Uterus (tissue), 4 donors: ENCODE measurements around the gene ZNF285. TPM values are rescaled to one million over a fixed set of nuclear protein-coding genes. Genes with fewer than 3 reads are reported as not detected.
"Not testable (repeated sequence)": the region's sequence is repeated elsewhere in the genome, so short reads cannot be mapped to it uniquely, and the experiment has no call there.

Source experiments
- DNase-seq, 2 donors: peaks; one replicate each; pipeline ENCODE4 v3.0.0-alpha.2; 2019 to 2020
- H3K27ac ChIP-seq, 2 donors: fragments of 200-600 bp; sonication (generic); 1 replicate in 1 of 2; 2 replicates in 1 of 2; pipeline ENCODE4 v1.5.1; 2016 to 2018
- H3K27me3 ChIP-seq, 2 donors: fragments of 200-600 bp; sonication (generic); one replicate each; pipeline ENCODE4 v1.5.1; 2018 to 2019; ENCODE audit warnings: control low read depth in 1 of 2
- H3K36me3 ChIP-seq, 2 donors: fragments of 200-600 bp; sonication (generic); one replicate each; pipeline ENCODE4 v1.5.1; 2019; ENCODE audit warnings: control low read depth in 1 of 2
- H3K4me1 ChIP-seq, 2 donors: fragments of 200-600 bp; sonication (generic); one replicate each; pipeline ENCODE4 v1.5.1; 2018 to 2019; ENCODE audit warnings: control low read depth in 1 of 2
- H3K4me3 ChIP-seq, 2 donors: fragments of 200-600 bp; sonication (generic); 1 replicate in 1 of 2; 2 replicates in 1 of 2; pipeline ENCODE4 v1.5.1; 2018 to 2019; ENCODE audit warnings: mild to moderate bottlenecking in 1 of 2
- H3K9me3 ChIP-seq, 2 donors: fragments of 200-600 bp; sonication (generic); one replicate each; pipeline ENCODE4 v1.5.1; 2019; ENCODE audit warnings: control low read depth in 1 of 2
- CTCF ChIP-seq, 4 experiments: fragments of 200-600 bp in 2 of 4; fragments of 450-650 bp in 2 of 4; sonication (generic) in 2 of 4; IDR thresholded peaks; one replicate each; pipeline ENCODE4 v1.5.1; 2016 to 2019; ENCODE audit warnings: antibody characterized with exemption in 4 of 4, mild to moderate bottlenecking in 2 of 4, moderate library complexity in 1 of 4
- POLR2A ChIP-seq, 2 donors: fragments of 450-650 bp; IDR thresholded peaks; one replicate each; pipeline ENCODE4 v1.6.1; 2016; ENCODE audit warnings: antibody characterized with exemption in 2 of 2, mild to moderate bottlenecking in 1 of 2, moderate library complexity in 1 of 2
- intact Hi-C: fragments of 100-400 bp; cut with DNase I; formaldehyde crosslinking; loops from one replicate; pipeline ENCODE4 v1.15.1; 2023; ENCODE audit warnings: low total_unique reads
- total RNA-seq, 4 donors: library from RNA; depleted of rRNA in 3 of 4; stranded (reverse); fragments of >200 nt in 3 of 4; gene quantifications; one replicate each; pipeline versions ENCODE4 v1.1.0 to v1.2.4, GENCODE V29; 2014 to 2023
- donor health status: DM: yes; HTN: yes; CAD: no.

The ZNF285 gene
- total RNA-seq, 4 donors from 2014 or later, result 0.29 to 25.9 (median 9.2) TPM

- TF ChIP-seq POLR2A (IDR thresholded peaks at IDR 0.05) (no peak), CTCF (IDR thresholded peaks at IDR 0.05) (no peak)
- no peaks in the 10 kb centered on the region for H3K36me3 ChIP-seq
Measured at GRCh38 chr19:44430956-44431355, 29.5 kb upstream of the ZNF285 start.

DNA sequence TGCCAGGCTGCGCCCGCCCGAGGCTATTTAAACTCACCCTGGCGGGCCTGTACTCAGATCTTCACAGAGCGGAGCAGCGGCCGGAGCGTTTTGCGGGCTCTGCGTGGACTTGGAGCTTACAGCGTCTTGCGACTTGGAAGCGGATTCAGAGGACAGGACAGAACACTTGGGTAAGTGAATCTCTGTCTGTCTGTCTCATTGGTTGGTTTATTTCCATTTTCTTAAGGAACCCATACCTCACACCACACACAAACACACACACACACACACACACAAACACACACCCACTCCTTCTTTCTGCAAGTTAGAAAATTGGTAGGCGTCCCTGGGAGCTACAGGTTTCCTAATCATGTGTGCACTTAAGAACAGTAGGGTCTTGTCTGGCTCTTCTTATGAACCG lies 14.1 kb upstream of the ZNF285 start:
- H3K4me1 ChIP-seq, intact Hi-C loops, DNase-seq, H3K9me3 ChIP-seq, H3K27ac ChIP-seq, H3K36me3 ChIP-seq, H3K4me3 ChIP-seq, H3K27me3 ChIP-seq: not testable (repeated sequence)

More at GRCh38 chr19:44430956-44431355, 29.5 kb upstream of the ZNF285 start:
- H3K27me3 ChIP-seq, result no peaks in the 10 kb centered on the region
- no peaks in the 10 kb centered on the region for H3K4me1 ChIP-seq
- no peak overlapping the region for H3K4me3 ChIP-seq
- H3K9me3 ChIP-seq, result peaks cover 0 to 59% of the 10 kb centered on the region in 2 donors
- no peak for DNase-seq
- no peak overlapping the region for H3K27ac ChIP-seq
- intact Hi-C loops, result no loop called here

DNA sequence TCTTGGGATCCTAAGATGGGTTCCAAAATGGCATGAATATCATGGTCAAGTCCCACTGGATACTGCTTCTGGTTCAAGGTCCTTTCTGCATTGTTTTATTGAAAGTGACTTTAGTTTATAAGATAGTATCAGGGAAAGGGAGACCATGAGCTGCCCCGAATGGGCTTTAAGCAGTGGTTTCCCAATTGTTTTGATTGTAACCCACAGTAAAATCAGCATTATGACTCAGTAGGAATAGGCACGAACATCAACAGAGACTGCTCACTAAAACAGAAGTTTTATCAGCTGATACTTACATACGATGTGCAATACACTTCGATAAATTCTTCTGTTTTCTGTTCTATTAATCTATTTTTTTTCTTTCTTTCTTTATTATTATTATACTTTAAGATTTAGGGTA lies 12.1 kb downstream of the ZNF285 start:
- H3K4me1 ChIP-seq, H3K4me3 ChIP-seq, DNase-seq, H3K9me3 ChIP-seq, H3K36me3 ChIP-seq, H3K27me3 ChIP-seq, intact Hi-C loops, H3K27ac ChIP-seq: not testable (repeated sequence)

DNA sequence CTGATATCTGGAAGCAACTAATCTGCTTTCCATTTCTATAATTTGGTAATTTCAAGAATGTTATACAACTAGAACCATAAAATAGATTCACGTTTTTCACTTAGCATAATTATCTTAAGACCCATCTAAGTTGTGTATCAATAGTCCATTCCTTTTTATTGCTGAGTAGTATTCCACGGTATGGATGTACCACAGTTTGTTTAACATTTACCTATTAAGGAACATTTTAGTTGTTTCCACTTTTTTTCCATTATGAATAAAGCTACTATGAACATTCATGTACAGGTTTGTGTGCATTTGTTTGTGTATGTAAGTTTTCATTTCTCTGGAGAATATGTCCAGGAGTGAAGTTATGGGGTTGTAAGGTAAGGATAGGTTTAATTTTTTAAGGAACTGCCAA lies 26.6 kb downstream of the ZNF285 start:
- Histone ChIP-seq H3K9me3 (no peaks in the 10 kb centered on the region), H3K4me3 (no peak overlapping the region), H3K4me1 (no peaks in the 10 kb centered on the region), H3K27ac (no peak overlapping the region), H3K36me3 (no peaks in the 10 kb centered on the region), H3K27me3 (no peaks in the 10 kb centered on the region)
- intact Hi-C loops, result no loop called here
- no peak for TF ChIP-seq POLR2A (IDR thresholded peaks at IDR 0.05)
- no peak for TF ChIP-seq CTCF (IDR thresholded peaks at IDR 0.05)
- DNase-seq, result no peak

DNA sequence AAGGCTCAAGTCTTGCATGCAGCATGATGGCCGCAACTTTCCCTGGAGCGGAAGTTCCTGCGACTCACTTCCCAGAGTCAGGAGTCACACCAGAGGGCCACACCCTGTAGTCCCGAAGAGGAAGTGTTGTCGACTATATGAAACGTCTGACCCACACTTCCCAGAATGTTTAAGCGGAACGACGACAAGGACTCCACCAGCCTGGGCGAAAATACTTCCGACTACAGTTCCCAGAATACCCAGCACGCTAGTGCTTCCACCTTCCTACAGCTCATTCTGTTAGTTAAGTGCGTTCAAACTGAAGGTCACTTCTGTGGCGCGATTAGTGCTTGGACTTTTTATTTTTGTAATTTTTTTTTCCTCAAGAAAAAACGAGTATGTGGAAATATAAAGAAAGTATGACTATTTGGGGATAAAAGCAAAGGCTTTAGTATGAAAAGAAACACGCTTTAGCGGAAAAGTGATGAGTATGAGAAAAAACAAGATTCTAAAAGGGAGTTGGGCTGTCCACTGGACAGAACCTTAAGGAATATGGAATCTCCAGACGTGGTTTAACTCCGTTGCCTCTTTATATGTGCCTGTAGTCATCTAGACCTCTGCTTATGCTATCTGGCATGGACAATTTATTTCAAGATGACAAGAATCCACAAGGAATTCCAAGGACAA lies 29.5 kb downstream of the ZNF285 start:
- intact Hi-C loops, result no loop called here
- Histone ChIP-seq H3K9me3 (no peaks in the 10 kb centered on the region), H3K27ac (no peak overlapping the region), H3K27me3 (no peaks in the 10 kb centered on the region), H3K36me3 (no peaks in the 10 kb centered on the region), H3K4me1 (no peaks in the 10 kb centered on the region), H3K4me3 (no peak overlapping the region)
- DNase-seq, result no peak
- TF ChIP-seq POLR2A (IDR thresholded peaks at IDR 0.05) (no peak), CTCF (IDR thresholded peaks at IDR 0.05) (no peak)

- H3K36me3 ChIP-seq, result no peaks in the 10 kb centered on the region
- intact Hi-C loops, result no loop called here
- TF ChIP-seq CTCF (IDR thresholded peaks at IDR 0.05) (no peak), POLR2A (IDR thresholded peaks at IDR 0.05) (no peak)
- no peaks in the 10 kb centered on the region for H3K4me1 ChIP-seq
- no peaks in the 10 kb centered on the region for H3K27me3 ChIP-seq
- H3K4me3 ChIP-seq, result no peak overlapping the region
- H3K9me3 ChIP-seq, result no peaks in the 10 kb centered on the region
- no peak for DNase-seq
- no peak overlapping the region for H3K27ac ChIP-seq
Measured at GRCh38 chr19:44367024-44367423, 34.4 kb downstream of the ZNF285 start.
